ENCODE data around the gene ZNF280C. TPM values are rescaled to one million over a fixed set of nuclear protein-coding genes. Genes with fewer than 3 reads are reported as not detected.
"Not testable (repeated sequence)": the region's sequence is repeated elsewhere in the genome, so short reads cannot be mapped to it uniquely, and the experiment has no call there.

ZNF280C gene
- total RNA-seq, 1 donor: 8.6 TPM

DNA sequence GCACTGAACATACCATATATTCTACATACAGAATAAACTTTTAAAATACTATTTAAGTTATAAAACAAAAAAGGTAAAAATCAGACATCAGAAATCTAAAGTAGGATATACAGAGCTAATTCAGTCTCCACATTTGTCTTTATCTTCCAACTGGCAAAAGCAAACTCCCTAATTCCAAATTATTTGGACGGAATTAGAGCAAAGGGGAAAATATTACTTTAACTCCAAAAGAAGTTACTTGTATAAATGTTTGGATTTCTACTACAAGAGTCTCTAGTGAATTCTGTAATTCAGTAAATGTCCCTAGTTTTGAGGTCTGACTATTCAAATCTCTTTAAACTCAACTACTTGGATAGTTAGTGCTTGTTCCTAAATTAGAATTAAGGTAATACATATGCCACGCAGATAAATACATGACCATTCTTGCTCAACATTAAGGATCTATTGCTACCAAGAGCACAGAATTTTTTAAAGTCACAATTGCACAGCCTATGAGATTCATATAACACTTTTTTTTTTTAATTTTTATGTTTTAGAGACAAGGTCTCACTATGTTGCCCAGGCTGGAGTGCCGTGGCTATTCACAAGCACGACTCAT is 7.3 kb downstream of the ZNF280C start:
- no peak overlapping the region for H3K4me3 ChIP-seq (ENCODE audit: low read depth, low read length)
- TF ChIP-seq CTCF (IDR thresholded peaks at IDR 0.05; ENCODE audit: insufficient read depth, low read length): no peak
- DNase-seq (ENCODE audit: low read depth): no peak

GRCh38 chrX:130260316-130260715 is 8.4 kb downstream of the ZNF280C start:
- no peak overlapping the region for H3K4me3 ChIP-seq (ENCODE audit: low read depth, low read length)
- no peak for TF ChIP-seq CTCF (IDR thresholded peaks at IDR 0.05; ENCODE audit: insufficient read depth, low read length)
- no peak for DNase-seq (ENCODE audit: low read depth)

DNA sequence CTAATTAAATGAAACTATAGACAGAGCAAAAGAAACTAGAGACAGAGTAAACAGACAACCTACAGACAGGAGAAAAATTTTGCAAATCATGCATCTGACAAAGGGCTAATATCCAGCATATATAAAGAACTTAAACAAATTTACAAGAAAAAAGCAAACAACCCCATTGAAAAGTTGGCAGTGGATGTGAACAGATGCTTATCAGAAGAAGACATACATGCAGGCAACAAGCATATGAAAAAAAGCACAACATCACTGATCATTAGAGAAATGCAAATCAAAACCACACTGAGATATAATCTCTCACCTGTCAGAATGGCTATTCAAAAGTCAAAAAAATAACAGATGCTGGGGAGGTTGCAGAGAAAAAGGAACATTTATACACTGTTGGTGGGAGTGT is 14.8 kb downstream of the ZNF280C start:
- TF ChIP-seq CTCF (IDR thresholded peaks at IDR 0.05; ENCODE audit: insufficient read depth, low read length): no peak
- H3K4me3 ChIP-seq (ENCODE audit: low read depth, low read length): no peak overlapping the region
- DNase-seq (ENCODE audit: low read depth): no peak

- TF ChIP-seq CTCF (IDR thresholded peaks at IDR 0.05; ENCODE audit: insufficient read depth, low read length): no peak
- no peak overlapping the region for H3K4me3 ChIP-seq (ENCODE audit: low read depth, low read length)
Measured at GRCh38 chrX:130251671-130252070, 17.0 kb downstream of the ZNF280C start.

DNA sequence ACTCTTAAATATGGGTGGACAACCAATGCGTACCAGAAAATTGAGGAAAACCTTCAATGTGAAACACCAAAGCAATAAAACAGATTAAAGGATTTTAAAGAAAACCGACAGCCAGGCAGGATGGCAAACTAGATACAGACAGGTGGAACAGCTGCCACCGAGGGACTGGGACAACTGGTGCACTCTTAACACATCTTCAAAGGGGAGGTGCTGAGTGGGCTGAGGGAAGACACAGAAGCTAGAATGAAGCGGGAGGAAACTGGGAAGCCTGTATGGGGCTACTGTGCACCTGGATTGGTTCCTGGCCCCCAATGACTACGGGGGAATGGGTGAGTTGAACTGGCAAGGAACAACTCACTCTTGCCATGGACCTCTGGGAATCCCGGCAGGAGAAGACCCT is 20.7 kb downstream of the ZNF280C start:
- no peak for TF ChIP-seq CTCF (IDR thresholded peaks at IDR 0.05; ENCODE audit: insufficient read depth, low read length)
- DNase-seq (ENCODE audit: low read depth): no peak

More at GRCh38 chrX:130251671-130252070, 17.0 kb downstream of the ZNF280C start:
- no peak for DNase-seq (ENCODE audit: low read depth)

DNA sequence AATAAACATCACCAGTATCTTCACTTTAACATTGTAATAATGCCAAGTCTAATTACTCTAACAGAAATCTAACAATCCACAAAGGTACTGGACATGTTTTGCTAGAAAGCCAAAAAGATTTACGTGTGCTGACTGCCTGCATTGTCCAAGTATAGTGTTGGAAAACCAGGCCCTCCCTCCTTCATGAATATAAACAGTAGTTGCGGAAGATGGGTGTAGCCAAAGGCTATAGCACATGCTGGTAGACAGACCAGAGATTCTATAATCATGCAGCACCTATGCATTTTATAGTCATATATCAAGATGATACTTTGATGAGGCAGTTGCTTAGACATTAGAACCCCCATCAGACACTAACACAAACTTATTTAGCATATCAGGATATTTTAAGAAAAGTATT is 22.6 kb downstream of the ZNF280C start:
- DNase-seq (ENCODE audit: low read depth): no peak
- no peak for TF ChIP-seq CTCF (IDR thresholded peaks at IDR 0.05; ENCODE audit: insufficient read depth, low read length)
- no peak overlapping the region for H3K4me3 ChIP-seq (ENCODE audit: low read depth, low read length)

More for the DNA sequence above, 20.7 kb downstream of the ZNF280C start:
- H3K4me3 ChIP-seq (ENCODE audit: low read depth, low read length): no peak overlapping the region

- no peak for TF ChIP-seq CTCF (IDR thresholded peaks at IDR 0.05; ENCODE audit: insufficient read depth, low read length)
- peak; percentile 75 for DNase-seq (ENCODE audit: low read depth)
- H3K4me3 ChIP-seq (ENCODE audit: low read depth, low read length): no peak overlapping the region
Measured at GRCh38 chrX:130245441-130245840, 23.3 kb downstream of the ZNF280C start.

DNA sequence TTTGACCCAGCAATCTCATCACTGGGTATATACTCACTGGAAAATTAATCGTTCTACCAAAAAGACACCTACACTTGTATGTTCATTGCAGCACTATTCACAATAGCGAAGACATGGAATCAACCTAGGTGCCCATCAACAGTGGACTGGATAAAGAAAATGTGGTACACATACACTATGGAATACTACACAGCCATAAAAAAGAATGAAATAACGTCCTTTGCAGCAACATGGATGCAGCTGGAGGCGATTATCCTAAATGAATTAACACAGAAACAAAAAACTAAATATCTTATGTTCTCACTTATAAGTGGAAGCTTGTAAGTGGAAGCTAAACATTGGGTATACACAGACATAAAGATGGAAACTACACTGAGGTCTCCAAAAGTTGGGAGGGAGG is 37.5 kb downstream of the ZNF280C start:
- not testable (repeated sequence) for DNase-seq (ENCODE audit: low read depth)

More for the DNA sequence above, 37.5 kb downstream of the ZNF280C start:
- not testable (repeated sequence) for H3K4me3 ChIP-seq (ENCODE audit: low read depth, low read length)

Measured in fibroblast of the aortic adventitia (primary cell).